Liver (tissue), 9 donors: ENCODE data around the gene TGDS. TPM values are rescaled to one million over a fixed set of nuclear protein-coding genes. Genes with fewer than 3 reads are reported as not detected.

ENCODE experiments used
- DNase-seq: peaks from one replicate; pipeline ENCODE4 v3.0.0-alpha.2; 2017; ENCODE audit warnings: low spot score
- H3K27ac ChIP-seq, 2 donors: one replicate each; pipeline ENCODE4 v1.7.0; 2013; ENCODE audit warnings: inconsistent platforms in 2 of 2, low read length in 2 of 2, control low read depth in 1 of 2, low read depth in 1 of 2, mild to moderate bottlenecking in 1 of 2
- H3K27me3 ChIP-seq, 4 donors: one replicate each; pipeline versions ENCODE4 v1.6.1 to v1.7.0; 2013; ENCODE audit warnings: low read length in 3 of 4, inconsistent platforms in 1 of 4, mild to moderate bottlenecking in 1 of 4, moderate library complexity in 1 of 4; ENCODE audit not compliant: control insufficient read depth in 4 of 4, insufficient read depth in 4 of 4
- H3K36me3 ChIP-seq, 4 donors: one replicate each; pipeline versions ENCODE4 v1.6.1 to v1.7.0; 2013; ENCODE audit warnings: low read length in 3 of 4, mild to moderate bottlenecking in 3 of 4, low read depth in 1 of 4, moderate library complexity in 1 of 4; ENCODE audit not compliant: control insufficient read depth in 4 of 4, insufficient read depth in 3 of 4
- H3K4me1 ChIP-seq, 4 donors: one replicate each; pipeline versions ENCODE4 v1.6.1 to v1.7.0; 2013; ENCODE audit warnings: low read length in 3 of 4, mild to moderate bottlenecking in 3 of 4, moderate library complexity in 1 of 4; ENCODE audit not compliant: control insufficient read depth in 4 of 4, insufficient read depth in 4 of 4
- H3K4me3 ChIP-seq, 3 donors: one replicate each; pipeline versions ENCODE4 v1.6.1 to v1.7.0; 2013; ENCODE audit warnings: low read length in 3 of 3, control low read depth in 1 of 3, low read depth in 1 of 3, mild to moderate bottlenecking in 1 of 3
- H3K9ac ChIP-seq, 2 donors: one replicate each; pipeline ENCODE4 v1.7.0; 2013; ENCODE audit warnings: low read length in 2 of 2, mild to moderate bottlenecking in 2 of 2, moderate library complexity in 2 of 2, control low read depth in 1 of 2, low read depth in 1 of 2
- H3K9me3 ChIP-seq, 4 donors: one replicate each; pipeline versions ENCODE4 v1.6.1 to v1.7.0; 2013; ENCODE audit warnings: low read length in 3 of 4; ENCODE audit not compliant: control insufficient read depth in 4 of 4
- CTCF ChIP-seq: fragments of 150-350 bp; IDR thresholded peaks from 2 replicates; pipeline ENCODE4 v1.5.1; 2017; ENCODE audit warnings: improper control_type of control experiment, low read depth, low read length; ENCODE audit not compliant: missing input control
- EGR1 ChIP-seq, 2 donors: IDR thresholded peaks; 2 replicates each; pipeline ENCODE4 v1.6.1; 2016 to 2018; ENCODE audit warnings: antibody characterized with exemption in 2 of 2, low read depth in 2 of 2
- FOXA1 ChIP-seq: IDR thresholded peaks from 2 replicates; pipeline ENCODE4 v1.6.1; 2016; ENCODE audit warnings: antibody characterized with exemption
- FOXA2 ChIP-seq: IDR thresholded peaks from 2 replicates; pipeline ENCODE4 v1.6.1; 2016; ENCODE audit warnings: antibody characterized with exemption
- GABPA ChIP-seq, 2 donors: IDR thresholded peaks in 1 of 2; conservative IDR thresholded peaks in 1 of 2; 2 replicates each; pipeline ENCODE4 v1.6.1; 2016; ENCODE audit warnings: antibody characterized with exemption in 2 of 2, mild to moderate bottlenecking in 1 of 2, moderate library complexity in 1 of 2
- HNF4G ChIP-seq: IDR thresholded peaks from 2 replicates; pipeline ENCODE4 v1.6.1; 2016; ENCODE audit warnings: antibody characterized with exemption
- JUND ChIP-seq, 2 donors: IDR thresholded peaks; 2 replicates each; pipeline ENCODE4 v1.6.1; 2016; ENCODE audit warnings: antibody characterized with exemption in 2 of 2
- MAX ChIP-seq: IDR thresholded peaks from 2 replicates; pipeline ENCODE4 v1.6.1; 2016; ENCODE audit warnings: antibody characterized with exemption
- NR2F2 ChIP-seq: IDR thresholded peaks from 2 replicates; pipeline ENCODE4 v1.6.1; 2016; ENCODE audit warnings: antibody characterized with exemption
- RAD21 ChIP-seq, 2 donors: IDR thresholded peaks; 2 replicates each; pipeline ENCODE4 v1.6.1; 2016; ENCODE audit warnings: antibody characterized with exemption in 2 of 2, mild to moderate bottlenecking in 2 of 2
- RXRA ChIP-seq, 2 donors: IDR thresholded peaks; 2 replicates each; pipeline ENCODE4 v1.6.1; 2017 to 2018; ENCODE audit warnings: antibody characterized with exemption in 2 of 2, mild to moderate bottlenecking in 1 of 2
- SP1 ChIP-seq: IDR thresholded peaks from 2 replicates; pipeline ENCODE4 v1.6.1; 2018; ENCODE audit warnings: antibody characterized with exemption, mild to moderate bottlenecking
- YY1 ChIP-seq: IDR thresholded peaks from 2 replicates; pipeline ENCODE4 v1.6.1; 2016; ENCODE audit warnings: antibody characterized with exemption, mild to moderate bottlenecking
- WGBS: extraction: QIAGEN DNeasy Blood & Tissue Kit; methylation state at CpG from one replicate; pipeline ENCODE4 v1.1.7; 2013; 5-methylcytosine and 5-hydroxymethylcytosine counted together
- polyA plus RNA-seq, 2 donors: library from polyadenylated mRNA; stranded (reverse) in 1 of 2; unstranded in 1 of 2; fragments of 200-250 nt in 1 of 2; fragments of >200 nt in 1 of 2; fragmentation: Nextera tagmentation in 1 of 2; extraction: Ambion mirVana in 1 of 2; gene quantifications; one replicate each; pipeline versions ENCODE4 v1.2.1 to v1.2.3, GENCODE V29; 2013 to 2015
- total RNA-seq, 2 donors: library from RNA; depleted of rRNA; stranded (reverse); fragments of >200 nt; gene quantifications; one replicate each; pipeline ENCODE4 v1.2.3, GENCODE V29; 2014
- TF ChIP-seq, protein P1 (sequence below): IDR thresholded peaks from 2 replicates; pipeline ENCODE4 v1.6.1; 2016; ENCODE audit warnings: antibody characterized with exemption
- donor health status: healthy.
- donor health status: healthy.
- donor health status: healthy.
- donor health status: healthy.
- donor health status: healthy.

TGDS gene
- total and polyA plus RNA-seq, 4 donors: 5.7 to 11.4 (median 9.5) TPM

GRCh38 chr13:94620286-94620896 lies 24.4 kb upstream of the TGDS start:
- Histone ChIP-seq H3K27me3 (no peaks in the 10 kb centered on the region), H3K9me3 (no peaks in the 10 kb centered on the region), H3K9ac (no peak overlapping the region), H3K27ac (no peak overlapping the region), H3K4me3 (no peak overlapping the region), H3K36me3 (peaks cover 0 to 24% (median 8%) of the 10 kb centered on the region in 4 donors), H3K4me1 (no peaks in the 10 kb centered on the region)
- 84% methylated on average over 2 of the region's 2 CpGs for WGBS
- no peak for TF ChIP-seq GABPA (IDR thresholded peaks at IDR 0.05 in 1 of 2, conservative IDR thresholded peaks at IDR 0.05 in 1 of 2)
- no peak for TF ChIP-seq SP1
- no peak for TF ChIP-seq EGR1 (IDR thresholded peaks at IDR 0.05; ENCODE audit: low read depth in 2 of 2)
- no peak for TF ChIP-seq JUND (IDR thresholded peaks at IDR 0.05)
- TF ChIP-seq MAX: no peak
- TF ChIP-seq FOXA1: no peak
- TF ChIP-seq NR2F2: no peak
- TF ChIP-seq FOXA2: no peak
- TF ChIP-seq, protein P1, sequence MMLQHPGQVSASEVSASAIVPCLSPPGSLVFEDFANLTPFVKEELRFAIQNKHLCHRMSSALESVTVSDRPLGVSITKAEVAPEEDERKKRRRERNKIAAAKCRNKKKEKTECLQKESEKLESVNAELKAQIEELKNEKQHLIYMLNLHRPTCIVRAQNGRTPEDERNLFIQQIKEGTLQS: no peak
- peak; percentile 70 to 81 for TF ChIP-seq RAD21 (IDR thresholded peaks at IDR 0.05)
- peak; percentile 55 for TF ChIP-seq CTCF
- TF ChIP-seq YY1: no peak
- TF ChIP-seq HNF4G: no peak
- no peak for TF ChIP-seq RXRA (IDR thresholded peaks at IDR 0.05)
- DNase-seq: no peak

GRCh38 chr13:94617389-94618000 lies 21.5 kb upstream of the TGDS start:
- DNase-seq: no peak
- WGBS: 66% methylated on average over 4 of the region's 4 CpGs
- no peaks in the 10 kb centered on the region for H3K27me3 ChIP-seq
- H3K4me3 ChIP-seq: no peak overlapping the region
- no peak overlapping the region for H3K9ac ChIP-seq
- TF ChIP-seq CTCF: peak; percentile 71
- TF ChIP-seq, protein P1: no peak
- TF ChIP-seq RAD21 (IDR thresholded peaks at IDR 0.05): peak; percentile 94 to 95
- no peak overlapping the region for H3K27ac ChIP-seq
- H3K36me3 ChIP-seq: peaks cover 0 to 10% (median 6%) of the 10 kb centered on the region in 4 donors
- peaks cover 0 to 8% (median 4%) of the 10 kb centered on the region in 4 donors for H3K4me1 ChIP-seq
- H3K9me3 ChIP-seq: no peaks in the 10 kb centered on the region
